ENCODE measurements around the gene SMR3A. TPM values are rescaled to one million over a fixed set of nuclear protein-coding genes. Genes with fewer than 3 reads are reported as not detected.

SMR3A gene
- total RNA-seq, 1 donor from 2014 or later, result not detected

GRCh38 chr4:70405765-70406164, 45.2 kb downstream of the SMR3A start:
- DNase-seq (no peak), ATAC-seq (no peak)
- intact Hi-C loops (cut with micrococcal nuclease), result no loop called here

Other genes starting within 250 kb of the SMR3A start
- gene PRR27, start 206.5 kb upstream of the SMR3A start, total RNA-seq, result not detected
- not detected for gene ODAM, start 165.0 kb upstream of the SMR3A start, total RNA-seq
- not detected for gene FDCSP, start 134.6 kb upstream of the SMR3A start, total RNA-seq
- gene CSN3, start 118.2 kb upstream of the SMR3A start, total RNA-seq, result not detected
- not detected for gene CABS1, start 25.8 kb upstream of the SMR3A start, total RNA-seq
- not detected for gene SMR3B, start 22.4 kb downstream of the SMR3A start, total RNA-seq
- not detected for gene OPRPN, start 37.2 kb downstream of the SMR3A start, total RNA-seq
- not detected for gene MUC7, start 111.4 kb downstream of the SMR3A start, total RNA-seq
- not detected for gene AMTN, start 157.8 kb downstream of the SMR3A start, total RNA-seq
- gene AMBN, start 231.5 kb downstream of the SMR3A start, total RNA-seq, result not detected

Measured in left ventricle myocardium superior (tissue), 1 donor.